Inflammatory macrophage treated with lipopolysaccharide for 4 hours (primary cell): ENCODE measurements around the gene DMP1.
"Not testable (repeated sequence)": the region's sequence is repeated elsewhere in the genome, so short reads cannot be mapped to it uniquely, and the experiment has no call there.

Source experiments
- DNase-seq: peaks from one replicate; pipeline ENCODE4 v3.0.0-alpha.2; 2020

Gene DMP1

GRCh38 chr4:87688316-87688715, 38.2 kb downstream of the DMP1 start:
- DNase-seq: peak; percentile 16

GRCh38 chr4:87690947-87691346, 40.9 kb downstream of the DMP1 start:
- not testable (repeated sequence) for DNase-seq

- not testable (repeated sequence) for DNase-seq
Measured at GRCh38 chr4:87692060-87692459, 42.0 kb downstream of the DMP1 start.

GRCh38 chr4:87697272-87697671, 47.2 kb downstream of the DMP1 start:
- no peak for DNase-seq

GRCh38 chr4:87697945-87698344, 47.9 kb downstream of the DMP1 start:
- DNase-seq: no peak

- DNase-seq: peak; percentile 46
Measured at GRCh38 chr4:87698394-87698793, 48.3 kb downstream of the DMP1 start.

GRCh38 chr4:87704001-87704400, 53.9 kb downstream of the DMP1 start:
- peak; percentile 66 for DNase-seq

- no peak for DNase-seq
Measured at GRCh38 chr4:87707279-87707918, 57.3 kb downstream of the DMP1 start.
